Spinal cord (tissue), 10 donors: ENCODE results near the gene FBXW8. TPM values are rescaled to one million over a fixed set of nuclear protein-coding genes. Genes with fewer than 3 reads are reported as not detected.

Experiments used
- DNase-seq, 6 donors: peaks; one replicate each; pipeline versions ENCODE4 v3.0.0 to v3.0.0-alpha.2; 2013 to 2015; ENCODE audit warnings: low spot score in 6 of 6, low read depth in 4 of 6
- H3K27ac ChIP-seq: one replicate; pipeline ENCODE4 v1.5.1; 2013; ENCODE audit warnings: low read depth, low read length, control low read depth
- H3K27me3 ChIP-seq: one replicate; pipeline ENCODE4 v1.6.1; 2013; ENCODE audit warnings: low read length; ENCODE audit not compliant: control insufficient read depth, insufficient read depth
- H3K36me3 ChIP-seq: one replicate; pipeline ENCODE4 v1.6.1; 2013; ENCODE audit warnings: low read length; ENCODE audit not compliant: control insufficient read depth, insufficient read depth
- H3K4me1 ChIP-seq: one replicate; pipeline ENCODE4 v1.6.1; 2013; ENCODE audit warnings: low read length; ENCODE audit not compliant: control insufficient read depth, insufficient read depth
- H3K4me3 ChIP-seq: one replicate; pipeline ENCODE4 v1.5.1; 2013; ENCODE audit warnings: low read depth, low read length, control low read depth
- H3K9me3 ChIP-seq: one replicate; pipeline ENCODE4 v1.6.1; 2013; ENCODE audit warnings: low read length; ENCODE audit not compliant: control insufficient read depth, insufficient read depth
- WGBS: methylation state at CpG from one replicate; pipeline ENCODE4 v1.1.5; 2013; ENCODE audit warnings: missing lambda C conversion rate; ENCODE audit not compliant: insufficient coverage; 5-methylcytosine and 5-hydroxymethylcytosine counted together
- polyA plus RNA-seq, 2 donors: library from polyadenylated mRNA; unstranded; fragments of 120-200 nt; gene quantifications; one replicate each; pipeline ENCODE4 v1.2.1, GENCODE V29; 2013; ENCODE audit not compliant: insufficient read length in 2 of 2
- total RNA-seq, 2 donors: library from RNA; depleted of rRNA in 1 of 2; stranded (reverse); fragments of 120-200 nt in 1 of 2; fragments of >200 nt in 1 of 2; gene quantifications; one replicate each; pipeline versions ENCODE4 v1.2.3 to v1.2.4, GENCODE V29; 2013 to 2014
- donor health status: healthy.

Gene FBXW8
- total and polyA plus RNA-seq, 4 donors, result 9.3 to 18.2 (median 17.3) TPM

GRCh38 chr12:117039891-117040309 lies 129.2 kb downstream of the FBXW8 start:
- no peak overlapping the region for H3K27ac ChIP-seq
- 89% methylated on average over 19 of the region's 19 CpGs for WGBS
- no peaks in the 10 kb centered on the region for H3K9me3 ChIP-seq
- H3K4me3 ChIP-seq, result no peak overlapping the region
- DNase-seq, result no peak
- no peaks in the 10 kb centered on the region for H3K36me3 ChIP-seq
- peaks cover 27% of the 10 kb centered on the region for H3K4me1 ChIP-seq
- no peaks in the 10 kb centered on the region for H3K27me3 ChIP-seq

GRCh38 chr12:117040496-117040895 lies 129.7 kb downstream of the FBXW8 start:
- Histone ChIP-seq H3K4me1 (peaks cover 32% of the 10 kb centered on the region), H3K9me3 (no peaks in the 10 kb centered on the region), H3K27ac (no peak overlapping the region), H3K27me3 (no peaks in the 10 kb centered on the region), H3K4me3 (no peak overlapping the region), H3K36me3 (no peaks in the 10 kb centered on the region)
- DNase-seq, result no peak
- 67% methylated on average over 12 of the region's 13 CpGs for WGBS

GRCh38 chr12:117041798-117042170 lies 131.0 kb downstream of the FBXW8 start:
- H3K4me3 ChIP-seq, result no peak overlapping the region
- 98% methylated on average over 6 of the region's 11 CpGs for WGBS

GRCh38 chr12:117042171-117042842 lies 131.6 kb downstream of the FBXW8 start:
- peaks cover 28% of the 10 kb centered on the region for H3K4me1 ChIP-seq
- H3K27ac ChIP-seq, result no peak overlapping the region
- H3K36me3 ChIP-seq, result no peaks in the 10 kb centered on the region
- H3K9me3 ChIP-seq, result no peaks in the 10 kb centered on the region
- WGBS, result 94% methylated on average over 14 of the region's 23 CpGs
- H3K27me3 ChIP-seq, result no peaks in the 10 kb centered on the region
- H3K4me3 ChIP-seq, result no peak overlapping the region
- no peak for DNase-seq

More at GRCh38 chr12:117041798-117042170, 131.0 kb downstream of the FBXW8 start:
- Histone ChIP-seq H3K27me3 (no peaks in the 10 kb centered on the region), H3K4me1 (peaks cover 29% of the 10 kb centered on the region), H3K27ac (no peak overlapping the region), H3K9me3 (no peaks in the 10 kb centered on the region), H3K36me3 (no peaks in the 10 kb centered on the region)
- no peak for DNase-seq

GRCh38 chr12:117042862-117043261 lies 132.1 kb downstream of the FBXW8 start:
- H3K4me3 ChIP-seq, result no peak overlapping the region
- no peaks in the 10 kb centered on the region for H3K9me3 ChIP-seq
- H3K4me1 ChIP-seq, result peaks cover 28% of the 10 kb centered on the region
- H3K27ac ChIP-seq, result no peak overlapping the region
- no peaks in the 10 kb centered on the region for H3K27me3 ChIP-seq
- 100% methylated on average over 1 of the region's 6 CpGs for WGBS
- no peaks in the 10 kb centered on the region for H3K36me3 ChIP-seq
- no peak for DNase-seq

GRCh38 chr12:117044311-117044710 lies 133.6 kb downstream of the FBXW8 start:
- H3K4me3 ChIP-seq, result no peak overlapping the region
- no peak overlapping the region for H3K27ac ChIP-seq
- H3K9me3 ChIP-seq, result no peaks in the 10 kb centered on the region
- no peak for DNase-seq
- 94% methylated on average over 6 of the region's 11 CpGs for WGBS
- H3K36me3 ChIP-seq, result peaks cover 3% of the 10 kb centered on the region
- H3K4me1 ChIP-seq, result peaks cover 35% of the 10 kb centered on the region
- peaks cover 2% of the 10 kb centered on the region for H3K27me3 ChIP-seq

- Histone ChIP-seq H3K36me3 (peaks cover 3% of the 10 kb centered on the region), H3K9me3 (no peaks in the 10 kb centered on the region), H3K27me3 (peaks cover 2% of the 10 kb centered on the region), H3K27ac (no peak overlapping the region), H3K4me1 (peaks cover 35% of the 10 kb centered on the region), H3K4me3 (no peak overlapping the region)
- DNase-seq, result no peak
- 42% methylated on average over 13 of the region's 13 CpGs for WGBS
These were observed 134.0 kb downstream of the FBXW8 start for GRCh38 chr12:117044790-117045159.

GRCh38 chr12:117045160-117046010 lies 134.6 kb downstream of the FBXW8 start:
- 17% methylated on average over 18 of the region's 23 CpGs for WGBS
- H3K4me1 ChIP-seq, result peaks cover 35% of the 10 kb centered on the region

GRCh38 chr12:117046011-117046369 lies 135.2 kb downstream of the FBXW8 start:
- no peak overlapping the region for H3K4me3 ChIP-seq
- DNase-seq, result no peak
- H3K9me3 ChIP-seq, result no peaks in the 10 kb centered on the region
- no peak overlapping the region for H3K27ac ChIP-seq
- H3K27me3 ChIP-seq, result peaks cover 2% of the 10 kb centered on the region
- H3K4me1 ChIP-seq, result peaks cover 32% of the 10 kb centered on the region
- H3K36me3 ChIP-seq, result peaks cover 3% of the 10 kb centered on the region
- WGBS, result 59% methylated on average over 6 of the region's 6 CpGs

More at GRCh38 chr12:117045160-117046010, 134.6 kb downstream of the FBXW8 start:
- no peaks in the 10 kb centered on the region for H3K9me3 ChIP-seq
- H3K27ac ChIP-seq, result no peak overlapping the region
- peaks cover 3% of the 10 kb centered on the region for H3K36me3 ChIP-seq
- H3K27me3 ChIP-seq, result peaks cover 2% of the 10 kb centered on the region
- peak in 2 of 6 donors; percentile 63 to 79 for DNase-seq
- H3K4me3 ChIP-seq, result no peak overlapping the region
